GM23338 (cell line): Measurements from ENCODE around the gene MICAL2. TPM values are rescaled to one million over a fixed set of nuclear protein-coding genes. Genes with fewer than 3 reads are reported as not detected.

Experiments
- ATAC-seq: fragments of 200-7000 bp; cut with Tn5 transposase; 3 replicates; pipeline ENCODE4 v1.9.1; 2020
- DNase-seq: peaks from one replicate; pipeline ENCODE4 v3.0.0-alpha.2; 2015; ENCODE audit warnings: low spot score
- H2AFZ ChIP-seq: fragments of 200-600 bp; sonication (generic); 2 replicates; pipeline ENCODE4 v1.8.0; 2016; ENCODE audit warnings: antibody characterized with exemption, mild to moderate bottlenecking, moderate library complexity
- H3F3A ChIP-seq: fragments of 200-600 bp; sonication (generic); replicated peaks from 2 replicates; pipeline ENCODE4 v1.8.0; 2017; ENCODE audit warnings: antibody characterized with exemption, mixed run types, low read depth
- H3K27ac ChIP-seq: fragments of 200-600 bp; sonication (generic); 2 replicates; pipeline ENCODE4 v1.6.1; 2016; ENCODE audit warnings: low read depth
- H3K27me3 ChIP-seq: fragments of 200-600 bp; sonication (generic); 2 replicates; pipeline ENCODE4 v1.8.0; 2016; ENCODE audit warnings: mild to moderate bottlenecking, mixed run types, moderate library complexity; ENCODE audit not compliant: insufficient read depth
- H3K36me3 ChIP-seq: fragments of 200-600 bp; sonication (generic); 2 replicates; pipeline ENCODE4 v1.8.0; 2016; ENCODE audit warnings: mild to moderate bottlenecking; ENCODE audit not compliant: insufficient read depth
- H3K4me1 ChIP-seq: fragments of 200-600 bp; sonication (generic); 2 replicates; pipeline ENCODE4 v1.8.0; 2016; ENCODE audit warnings: mild to moderate bottlenecking, moderate library complexity; ENCODE audit not compliant: insufficient read depth
- H3K4me2 ChIP-seq: fragments of 200-600 bp; sonication (generic); 2 replicates; pipeline ENCODE4 v1.7.1; 2017; ENCODE audit warnings: mixed run types
- H3K4me3 ChIP-seq: fragments of 200-600 bp; sonication (generic); 2 replicates; pipeline ENCODE4 v1.6.1; 2016; ENCODE audit warnings: mixed run types
- H3K79me2 ChIP-seq: fragments of 200-600 bp; sonication (generic); replicated peaks from 2 replicates; pipeline ENCODE4 v1.8.0; 2017; ENCODE audit warnings: mild to moderate bottlenecking; ENCODE audit not compliant: insufficient read depth
- H3K9me2 ChIP-seq: fragments of 200-600 bp; sonication (generic); 2 replicates; pipeline ENCODE4 v1.8.0; 2017; ENCODE audit not compliant: insufficient read depth
- H4K20me1 ChIP-seq: fragments of 200-600 bp; sonication (generic); replicated peaks from 2 replicates; pipeline ENCODE4 v1.8.0; 2017; ENCODE audit warnings: mild to moderate bottlenecking; ENCODE audit not compliant: insufficient read depth
- H3K27ac Mint-ChIP-seq: 2 replicates; pipeline ENCODE4 v1.8.0; 2020; ENCODE audit warnings: inconsistent platforms, mild to moderate bottlenecking, moderate library complexity, mixed read lengths
- H3K27me3 Mint-ChIP-seq: 3 replicates; pipeline ENCODE4 v1.8.0; 2022; ENCODE audit warnings: low read depth, mild to moderate bottlenecking, moderate library complexity, mixed read lengths, inconsistent platforms; ENCODE audit not compliant: insufficient read depth, poor library complexity
- H3K36me3 Mint-ChIP-seq: 3 replicates; pipeline ENCODE4 v1.8.0; 2021; ENCODE audit warnings: low read depth, mild to moderate bottlenecking, inconsistent platforms, moderate library complexity, mixed read lengths
- H3K4me1 Mint-ChIP-seq: 3 replicates; pipeline ENCODE4 v1.8.0; 2020; ENCODE audit warnings: mild to moderate bottlenecking, inconsistent platforms, mixed read lengths
- H3K4me3 Mint-ChIP-seq: 3 replicates; pipeline ENCODE4 v1.8.0; 2021; ENCODE audit warnings: moderate library complexity, mild to moderate bottlenecking, inconsistent platforms, mixed read lengths
- H3K9me3 Mint-ChIP-seq: 3 replicates; pipeline ENCODE4 v1.8.0; 2020; ENCODE audit warnings: moderate library complexity, mild to moderate bottlenecking, inconsistent platforms, mixed read lengths
- CREB1 ChIP-seq: fragments of 250-450 bp; sonication (Bioruptor Pico); IDR thresholded peaks from 2 replicates; pipeline ENCODE4 v1.5.0; 2020; ENCODE audit warnings: low read depth, mild to moderate bottlenecking, moderate library complexity
- CTCF ChIP-seq, 2 experiments: fragments of 200-600 bp in 1 of 2; sonication (generic) in 1 of 2; conservative IDR thresholded peaks; 2 replicates each; pipeline versions ENCODE4 v1.5.1 to v1.6.1; 2016 to 2017; ENCODE audit warnings: antibody characterized with exemption in 2 of 2, low read depth in 2 of 2, mild to moderate bottlenecking in 2 of 2, moderate library complexity in 1 of 2
- ETS1 ChIP-seq: IDR thresholded peaks from 2 replicates; pipeline ENCODE4 v1.6.1; 2016; ENCODE audit warnings: antibody characterized with exemption
- EZH2 ChIP-seq: fragments of 200-600 bp; sonication (generic); IDR thresholded peaks from one replicate; pipeline ENCODE4 v1.8.0; 2017; ENCODE audit warnings: antibody characterized with exemption, mild to moderate bottlenecking, low read depth; ENCODE audit not compliant: unreplicated experiment
- EZH2phosphoT487 ChIP-seq: fragments of 200-600 bp; sonication (generic); IDR thresholded peaks from one replicate; pipeline ENCODE4 v1.8.1; 2018; ENCODE audit warnings: antibody characterized with exemption; ENCODE audit not compliant: unreplicated experiment
- JUNB ChIP-seq: IDR thresholded peaks from one replicate; pipeline ENCODE4 v1.6.1; 2016; ENCODE audit warnings: antibody characterized with exemption; ENCODE audit not compliant: unreplicated experiment
- NANOG ChIP-seq: IDR thresholded peaks from 2 replicates; pipeline ENCODE4 v1.6.1; 2016; ENCODE audit warnings: antibody characterized with exemption, borderline replicate concordance
- POLR2AphosphoS5 ChIP-seq: IDR thresholded peaks from 2 replicates; pipeline ENCODE4 v1.6.1; 2016; ENCODE audit warnings: antibody characterized with exemption, low read depth
- REST ChIP-seq: IDR thresholded peaks from one replicate; pipeline ENCODE4 v1.6.1; 2018; ENCODE audit warnings: antibody characterized with exemption; ENCODE audit not compliant: unreplicated experiment
- STAT1 ChIP-seq: IDR thresholded peaks from one replicate; pipeline ENCODE4 v1.6.1; 2016; ENCODE audit warnings: antibody characterized with exemption; ENCODE audit not compliant: unreplicated experiment
- ZNF114 ChIP-seq: fragments of 250-450 bp; sonication (Bioruptor Pico); IDR thresholded peaks from 2 replicates; pipeline ENCODE4 v1.5.0; 2020; ENCODE audit warnings: mild to moderate bottlenecking, moderate library complexity
- ZNF331 ChIP-seq: fragments of 250-450 bp; sonication (Bioruptor Pico); IDR thresholded peaks from 2 replicates; pipeline ENCODE4 v1.5.0; 2020; ENCODE audit warnings: low read depth, mild to moderate bottlenecking, moderate library complexity
- ZNF462 ChIP-seq: fragments of 250-450 bp; sonication (Bioruptor Pico); IDR thresholded peaks from 2 replicates; pipeline ENCODE4 v1.5.0; 2020; ENCODE audit warnings: mild to moderate bottlenecking, moderate library complexity
- polyA plus RNA-seq: library from polyadenylated mRNA; unstranded; fragments of >200 nt; fragmentation: Nextera tagmentation; extraction: Ambion mirVana; gene quantifications from 2 replicates; pipeline ENCODE4 v1.2.1, GENCODE V29; 2016
- total RNA-seq: library from RNA; depleted of rRNA; stranded (reverse); fragments of >200 nt; shearing (Covaris generic); gene quantifications from 2 replicates; pipeline ENCODE4 v1.2.3, GENCODE V29; 2014

Gene MICAL2
- total and polyA plus RNA-seq, 2 experiments from 2014 or later = 0.66 to 1.4 TPM

- H3K4me1 ChIP-seq = no peaks in the 10 kb centered on the region
- DNase-seq = no peak
- H3K36me3 Mint-ChIP-seq = no peaks in the 10 kb centered on the region
- H3F3A ChIP-seq = no peaks in the 10 kb centered on the region
- peaks cover 13% of the 10 kb centered on the region for H3K27me3 Mint-ChIP-seq
- H3K4me2 ChIP-seq = no peak overlapping the region
- no peaks in the 10 kb centered on the region for H3K9me3 Mint-ChIP-seq
- 0 out of 2 replicates have a peak, but pooled peaks cover 3% of the 10 kb centered on the region for H3K9me2 ChIP-seq
- H3K27ac ChIP-seq = no peak overlapping the region
- peaks cover 2% of the 10 kb centered on the region; the same call in 1 of the 3 replicates for H3K4me1 Mint-ChIP-seq
- H4K20me1 ChIP-seq = no peaks in the 10 kb centered on the region
- H3K4me3 Mint-ChIP-seq = no peak overlapping the region
- ATAC-seq = no peak
- TF ChIP-seq POLR2AphosphoS5 = no peak
- no peak for TF ChIP-seq REST
- TF ChIP-seq ZNF114 (CRISPR knock-in tag) = no peak
- no peak for TF ChIP-seq CTCF (conservative IDR thresholded peaks at IDR 0.05; ENCODE audit: low read depth in 2 of 2)
- TF ChIP-seq EZH2phosphoT487 = no peak
- TF ChIP-seq ZNF462 (CRISPR knock-in tag) = no peak
- no peak for TF ChIP-seq ETS1
- TF ChIP-seq EZH2 = no peak
- no peak for TF ChIP-seq STAT1
- TF ChIP-seq JUNB = no peak
- no peak for TF ChIP-seq CREB1 (CRISPR knock-in tag)
- TF ChIP-seq NANOG = no peak
- TF ChIP-seq ZNF331 = no peak
- no peaks in the 10 kb centered on the region for H3K36me3 ChIP-seq
- no peak overlapping the region; the same call in 1 of the 2 replicates for H3K27ac Mint-ChIP-seq
- no peak overlapping the region for H3K4me3 ChIP-seq
- no peak overlapping the region for H2AFZ ChIP-seq
- H3K79me2 ChIP-seq = no peaks in the 10 kb centered on the region
- no peaks in the 10 kb centered on the region for H3K27me3 ChIP-seq
Observed at GRCh38 chr11:12272821-12273617, 162.6 kb downstream of the MICAL2 start.
